ENCODE measurements around the gene RALA. TPM values are rescaled to one million over a fixed set of nuclear protein-coding genes. Genes with fewer than 3 reads are reported as not detected.

Gene RALA
- total RNA-seq, 4 donors from 2014 or later, result 14.0 to 26.8 (median 17.9) TPM

- no peak for DNase-seq (ENCODE audit: low spot score)
Observed at GRCh38 chr7:39631736-39632308, 8.4 kb downstream of the RALA start.

GRCh38 chr7:39633563-39634477 is 10.4 kb downstream of the RALA start:
- no peak for TF ChIP-seq CTCF (IDR thresholded peaks at IDR 0.05)
- no peak for DNase-seq (ENCODE audit: low spot score)
- ATAC-seq (ENCODE audit: low FRiP score), result no peak

More at GRCh38 chr7:39631736-39632308, 8.4 kb downstream of the RALA start:
- TF ChIP-seq CTCF (IDR thresholded peaks at IDR 0.05), result no peak
- ATAC-seq (ENCODE audit: low FRiP score), result no peak

DNA sequence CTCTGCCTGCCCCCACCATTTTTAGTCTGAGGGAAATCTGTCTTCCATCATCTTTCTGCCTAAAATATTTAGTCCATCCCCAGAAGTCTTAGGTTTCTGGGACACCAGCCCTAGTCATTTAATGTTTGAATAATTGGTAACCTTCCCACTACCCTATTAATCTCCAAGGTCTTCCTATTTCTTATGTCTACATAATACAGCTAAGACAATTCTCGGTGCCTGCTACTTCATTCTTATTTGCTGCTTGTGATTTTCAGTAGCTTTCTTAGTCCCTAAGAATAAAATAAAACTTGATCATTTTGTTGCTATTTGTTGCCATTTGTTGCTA is 11.1 kb downstream of the RALA start:
- TF ChIP-seq CTCF (IDR thresholded peaks at IDR 0.05), result no peak
- no peak for DNase-seq (ENCODE audit: low spot score)
- no peak for ATAC-seq (ENCODE audit: low FRiP score)

DNA sequence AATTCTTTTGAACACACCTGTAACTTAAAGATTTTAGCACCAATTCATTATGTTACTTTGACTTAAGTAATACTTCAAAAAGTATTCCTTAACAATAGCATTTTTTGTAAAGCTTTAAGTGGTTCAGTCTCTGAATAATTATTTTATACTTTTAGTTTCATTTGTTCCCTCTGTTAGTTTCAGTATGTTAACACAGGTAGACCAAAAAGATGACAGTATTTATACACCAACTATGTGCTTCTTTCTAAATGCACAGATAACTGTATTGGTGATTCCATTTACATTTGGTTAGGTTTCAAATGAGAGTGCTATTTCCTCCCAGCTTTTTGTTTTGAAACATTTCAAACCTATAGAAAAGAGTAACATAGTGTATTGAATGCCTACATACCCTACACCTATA is 14.0 kb downstream of the RALA start:
- no peak for TF ChIP-seq CTCF (IDR thresholded peaks at IDR 0.05)
- no peak for ATAC-seq (ENCODE audit: low FRiP score)

GRCh38 chr7:39637963-39638485 is 14.7 kb downstream of the RALA start:
- ATAC-seq (ENCODE audit: low FRiP score) (no peak), DNase-seq (ENCODE audit: low spot score) (no peak)
- TF ChIP-seq CTCF (IDR thresholded peaks at IDR 0.05), result no peak

More for the DNA sequence above, 14.0 kb downstream of the RALA start:
- DNase-seq (ENCODE audit: low spot score), result no peak

- DNase-seq (ENCODE audit: low spot score), result no peak
Observed at GRCh38 chr7:39642896-39643295, 19.5 kb downstream of the RALA start.

More at GRCh38 chr7:39642896-39643295, 19.5 kb downstream of the RALA start:
- no peak for TF ChIP-seq CTCF (IDR thresholded peaks at IDR 0.05)
- no peak for ATAC-seq (ENCODE audit: low FRiP score)
